Cardiac muscle cell (in vitro differentiated cells and primary cell): Measurements from ENCODE around the gene RNF141. TPM values are rescaled to one million over a fixed set of nuclear protein-coding genes. Genes with fewer than 3 reads are reported as not detected.

Experiments used
- DNase-seq, 2 donors: peaks; one replicate each; pipeline versions ENCODE4 v3.0.0 to v3.0.0-alpha.2; 2010 to 2017; ENCODE audit warnings: low read depth in 1 of 2, low spot score in 1 of 2
- H3K27ac ChIP-seq: fragments of 200-600 bp; sonication (generic); 2 replicates; pipeline ENCODE4 v1.5.1; 2016
- H3K27me3 ChIP-seq: fragments of 200-600 bp; sonication (generic); 2 replicates; pipeline ENCODE4 v1.6.0; 2016; ENCODE audit warnings: control low read depth
- H3K36me3 ChIP-seq: fragments of 200-600 bp; sonication (generic); 2 replicates; pipeline ENCODE4 v1.5.1; 2016; ENCODE audit warnings: control low read depth
- H3K4me1 ChIP-seq: fragments of 200-600 bp; sonication (generic); 2 replicates; pipeline ENCODE4 v1.8.1; 2017; ENCODE audit warnings: low read depth, mild to moderate bottlenecking, mixed run types
- H3K4me3 ChIP-seq: fragments of 200-600 bp; sonication (generic); 2 replicates; pipeline ENCODE4 v1.5.1; 2016; ENCODE audit warnings: mild to moderate bottlenecking
- H3K9me3 ChIP-seq: fragments of 200-600 bp; sonication (generic); 2 replicates; pipeline ENCODE4 v1.5.1; 2017; ENCODE audit warnings: low read depth, mild to moderate bottlenecking, control low read depth
- CTCF ChIP-seq: IDR thresholded peaks from 2 replicates; pipeline ENCODE4 v1.5.1; 2012; ENCODE audit warnings: low read depth, mild to moderate bottlenecking, low read length
- polyA plus RNA-seq: library from polyadenylated mRNA; unstranded; fragments of >200 nt; fragmentation: Nextera tagmentation; extraction: Ambion mirVana; gene quantifications from 2 replicates; pipeline ENCODE4 v1.2.1, GENCODE V29; 2016
- total RNA-seq: library from RNA; depleted of rRNA; stranded (reverse); fragments of >200 nt; gene quantifications from 2 replicates; pipeline ENCODE4 v1.2.3, GENCODE V29; 2016

RNF141 gene
- total and polyA plus RNA-seq, 2 experiments from 2014 or later = 12.4 to 19.9 TPM

- no peaks in the 10 kb centered on the region for H3K36me3 ChIP-seq
- no peak for DNase-seq
- no peak overlapping the region for H3K4me3 ChIP-seq
- no peaks in the 10 kb centered on the region for H3K4me1 ChIP-seq
- TF ChIP-seq CTCF = no peak
- H3K27ac ChIP-seq = no peak overlapping the region
- H3K9me3 ChIP-seq = no peaks in the 10 kb centered on the region
- no peaks in the 10 kb centered on the region for H3K27me3 ChIP-seq
These were observed 38.8 kb downstream of the RNF141 start for GRCh38 chr11:10502065-10502680.

GRCh38 chr11:10500757-10501684, 40.0 kb downstream of the RNF141 start:
- Histone ChIP-seq H3K4me1 (no peaks in the 10 kb centered on the region), H3K27ac (no peak overlapping the region), H3K4me3 (no peak overlapping the region), H3K9me3 (no peaks in the 10 kb centered on the region), H3K27me3 (no peaks in the 10 kb centered on the region), H3K36me3 (no peaks in the 10 kb centered on the region)
- no peak for DNase-seq
- no peak for TF ChIP-seq CTCF

- H3K4me1 ChIP-seq = no peaks in the 10 kb centered on the region
- no peaks in the 10 kb centered on the region for H3K27me3 ChIP-seq
- H3K4me3 ChIP-seq = no peak overlapping the region
- no peaks in the 10 kb centered on the region for H3K9me3 ChIP-seq
- DNase-seq = no peak
- no peak overlapping the region for H3K27ac ChIP-seq
- no peak for TF ChIP-seq CTCF
- H3K36me3 ChIP-seq = no peaks in the 10 kb centered on the region
These were observed 40.9 kb downstream of the RNF141 start for GRCh38 chr11:10499874-10500601.

GRCh38 chr11:10499452-10499851, 41.5 kb downstream of the RNF141 start:
- H3K27ac ChIP-seq = no peak overlapping the region
- no peak for TF ChIP-seq CTCF
- H3K4me3 ChIP-seq = no peak overlapping the region
- no peaks in the 10 kb centered on the region for H3K36me3 ChIP-seq
- DNase-seq = no peak
- no peaks in the 10 kb centered on the region for H3K4me1 ChIP-seq
- H3K9me3 ChIP-seq = no peaks in the 10 kb centered on the region
- no peaks in the 10 kb centered on the region for H3K27me3 ChIP-seq

GRCh38 chr11:10498426-10499250, 42.3 kb downstream of the RNF141 start:
- DNase-seq = no peak
- H3K36me3 ChIP-seq = no peaks in the 10 kb centered on the region
- no peak for TF ChIP-seq CTCF
- H3K27me3 ChIP-seq = no peaks in the 10 kb centered on the region
- no peaks in the 10 kb centered on the region for H3K4me1 ChIP-seq
- no peaks in the 10 kb centered on the region for H3K9me3 ChIP-seq
- H3K27ac ChIP-seq = no peak overlapping the region
- H3K4me3 ChIP-seq = no peak overlapping the region
